ENCODE results near the gene SNAPC2.

GRCh38 chr19:7911508-7912143, 8.5 kb upstream of the SNAPC2 start:
- no peak for TF ChIP-seq FOXM1 (IDR thresholded peaks at IDR 0.05; ENCODE audit: low read depth)
- TF ChIP-seq USF1 (IDR thresholded peaks at IDR 0.05; ENCODE audit: borderline replicate concordance, low read depth) = no peak
- no peak for TF ChIP-seq REST (IDR thresholded peaks at IDR 0.05; ENCODE audit: low read depth, low read length)
- no peak for TF ChIP-seq JUND (IDR thresholded peaks at IDR 0.05)
- TF ChIP-seq EP300 (IDR thresholded peaks at IDR 0.05; ENCODE audit: borderline replicate concordance in 1 of 2, low read depth in 1 of 2, low read length in 1 of 2) = no peak
